Kidney (tissue), 14 donors: ENCODE data around the gene KIF2C. TPM values are rescaled to one million over a fixed set of nuclear protein-coding genes. Genes with fewer than 3 reads are reported as not detected.
A peak's percentile ranks its signal among the peaks of the same experiment; 100 is the strongest.

Experiments
- DNase-seq, 5 donors: peaks; one replicate each; pipeline ENCODE4 v3.0.0-alpha.2; 2013 to 2020
- FAIRE-seq: peaks from 2 replicates; lab custom pipeline; 2012; peaks lifted over from hg19 to GRCh38; lab: Jason Lieb, UNC
- H3K27ac ChIP-seq, 2 donors: one replicate each; pipeline ENCODE4 v1.7.0; 2013; ENCODE audit warnings: low read depth in 2 of 2, low read length in 2 of 2, inconsistent platforms in 1 of 2
- H3K27me3 ChIP-seq: one replicate; pipeline ENCODE4 v1.7.1; 2013; ENCODE audit warnings: low read length, inconsistent platforms; ENCODE audit not compliant: control insufficient read depth, insufficient read depth
- H3K36me3 ChIP-seq, 3 donors: one replicate each; pipeline versions ENCODE4 v1.7.0 to v1.7.1; 2013; ENCODE audit warnings: low read length in 3 of 3, control low read depth in 1 of 3, inconsistent platforms in 1 of 3; ENCODE audit not compliant: insufficient read depth in 3 of 3, control insufficient read depth in 2 of 3
- H3K4me1 ChIP-seq, 3 donors: one replicate each; pipeline versions ENCODE4 v1.7.0 to v1.7.1; 2013; ENCODE audit warnings: low read length in 3 of 3, inconsistent platforms in 1 of 3, low read depth in 1 of 3; ENCODE audit not compliant: control insufficient read depth in 2 of 3, insufficient read depth in 2 of 3
- H3K4me3 ChIP-seq, 3 donors: one replicate each; pipeline versions ENCODE4 v1.7.0 to v1.8.1; 2013; ENCODE audit warnings: low read length in 3 of 3, control low read depth in 1 of 3, inconsistent platforms in 1 of 3
- H3K9ac ChIP-seq, 3 donors: one replicate each; pipeline versions ENCODE4 v1.7.0 to v1.7.1; 2013; ENCODE audit warnings: low read length in 3 of 3, control low read depth in 1 of 3, inconsistent platforms in 1 of 3
- H3K9me3 ChIP-seq, 3 donors: one replicate each; pipeline versions ENCODE4 v1.7.0 to v1.7.1; 2013; ENCODE audit warnings: low read length in 3 of 3, control low read depth in 1 of 3, inconsistent platforms in 1 of 3; ENCODE audit not compliant: control insufficient read depth in 2 of 3, insufficient read depth in 1 of 3
- CTCF ChIP-seq: IDR thresholded peaks from 3 replicates; pipeline ENCODE4 v1.5.1; 2012; ENCODE audit warnings: mild to moderate bottlenecking, moderate library complexity, borderline replicate concordance; ENCODE audit not compliant: insufficient read depth; ENCODE audit errors: extremely low read depth
- intact Hi-C: fragments of 100-400 bp; cut with DNase I; formaldehyde crosslinking; loops from one replicate; pipeline ENCODE4 v1.11.1; 2022
- polyA plus RNA-seq: library from polyadenylated mRNA; stranded (reverse); fragments of 350-450 nt; fragmentation: Illumina TruSeq; extraction: RNeasy Lipid Tissue Mini Kit (QIAGEN cat#74804); gene quantifications from one replicate; pipeline ENCODE4 v1.2.3, GENCODE V29; 2014; ENCODE audit warnings: low read depth, low replicate concordance; ENCODE audit not compliant: insufficient read depth
- total RNA-seq: library from RNA; stranded (reverse); fragmentation: NEBNext Ultra II Directional; extraction: Animal tissue kit (Norgen Biotek cat#: 25700); gene quantifications from one replicate; pipeline ENCODE4 v1.2.1, GENCODE V29; 2021
- donor health status: control.
- donor health status: control.
- donor health status: control.
- donor health status: control.
- donor health status: control.
- donor health status: DM: yes; HTN: yes; CAD: no.
- donor health status: Normal renal cell carcinoma (clear cell type).

The KIF2C gene
- total and polyA plus RNA-seq, 2 donors from 2014 or later, result 0.47 to 1.4 TPM

GRCh38 chr1:44701141-44701573 lies 38.5 kb upstream of the KIF2C start:
- no peak for TF ChIP-seq CTCF
- intact Hi-C loops, result no loop called here
- H3K36me3 ChIP-seq, result no peaks in the 10 kb centered on the region
- no peaks in the 10 kb centered on the region for H3K27me3 ChIP-seq
- DNase-seq (peak in 3 of 5 donors; percentile 64 to 79 (median 78)), FAIRE-seq (no peak)
- H3K9me3 ChIP-seq, result no peaks in the 10 kb centered on the region
- no peaks in the 10 kb centered on the region for H3K4me1 ChIP-seq
- H3K9ac ChIP-seq, result no peak overlapping the region
- no peak overlapping the region for H3K4me3 ChIP-seq
- no peak overlapping the region for H3K27ac ChIP-seq

- DNase-seq, result no peak
- H3K4me3 ChIP-seq, result no peak overlapping the region
- H3K4me1 ChIP-seq, result no peaks in the 10 kb centered on the region
- TF ChIP-seq CTCF, result no peak
- intact Hi-C loops, result no loop called here
- no peak for FAIRE-seq
- H3K27ac ChIP-seq, result no peak overlapping the region
- H3K27me3 ChIP-seq, result no peaks in the 10 kb centered on the region
- H3K9me3 ChIP-seq, result no peaks in the 10 kb centered on the region
- H3K9ac ChIP-seq, result no peak overlapping the region
- H3K36me3 ChIP-seq, result no peaks in the 10 kb centered on the region
Observed at GRCh38 chr1:44705470-44705869, 34.2 kb upstream of the KIF2C start.

GRCh38 chr1:44705938-44706337 lies 33.7 kb upstream of the KIF2C start:
- Histone ChIP-seq H3K9ac (no peak overlapping the region), H3K4me1 (no peaks in the 10 kb centered on the region), H3K27me3 (no peaks in the 10 kb centered on the region), H3K36me3 (no peaks in the 10 kb centered on the region), H3K27ac (no peak overlapping the region), H3K4me3 (no peak overlapping the region), H3K9me3 (no peaks in the 10 kb centered on the region)
- FAIRE-seq (no peak), DNase-seq (peak in 1 of 5 donors; percentile 17)
- no peak for TF ChIP-seq CTCF
- intact Hi-C loops, result no loop called here
